H9 (cell line): Measurements from ENCODE around the gene MUC5AC. TPM values are rescaled to one million over a fixed set of nuclear protein-coding genes. Genes with fewer than 3 reads are reported as not detected.

Experiments used
- DNase-seq: peaks from one replicate; pipeline ENCODE4 v3.0.0-alpha.2; 2017
- H2AFZ ChIP-seq: one replicate; pipeline ENCODE4 v1.6.1; 2013; ENCODE audit warnings: mild to moderate bottlenecking, low read length, control low read depth, moderate library complexity
- H2AK5ac ChIP-seq: 2 replicates; pipeline ENCODE4 v1.6.1; 2013; ENCODE audit warnings: low read length, control low read depth, mixed read lengths; ENCODE audit not compliant: insufficient read length
- H2BK120ac ChIP-seq: one replicate; pipeline ENCODE4 v1.6.1; 2013; ENCODE audit warnings: low read depth, mild to moderate bottlenecking, low read length, control low read depth, inconsistent platforms; ENCODE audit not compliant: poor library complexity, severe bottlenecking
- H2BK12ac ChIP-seq: 2 replicates; pipeline ENCODE4 v1.6.1; 2013; ENCODE audit warnings: low read length, control low read depth, mixed read lengths, low read depth; ENCODE audit not compliant: insufficient read length
- H2BK15ac ChIP-seq: 2 replicates; pipeline ENCODE4 v1.6.1; 2013; ENCODE audit warnings: low read depth, low read length, control low read depth
- H2BK20ac ChIP-seq: one replicate; pipeline ENCODE4 v1.6.1; 2013; ENCODE audit warnings: low read depth, mild to moderate bottlenecking, low read length, control low read depth, inconsistent platforms; ENCODE audit not compliant: poor library complexity, severe bottlenecking
- H2BK5ac ChIP-seq: 2 replicates; pipeline ENCODE4 v1.6.1; 2013; ENCODE audit warnings: low read length, control low read depth, mixed read lengths; ENCODE audit not compliant: insufficient read length
- H3K14ac ChIP-seq: 2 replicates; pipeline ENCODE4 v1.6.1; 2013; ENCODE audit warnings: low read length, control low read depth; ENCODE audit not compliant: insufficient read depth
- H3K18ac ChIP-seq: 2 replicates; pipeline ENCODE4 v1.6.1; 2013; ENCODE audit warnings: low read depth, mild to moderate bottlenecking, mixed read lengths, low read length, control low read depth; ENCODE audit not compliant: insufficient read length
- H3K23ac ChIP-seq: 2 replicates; pipeline ENCODE4 v1.6.1; 2013; ENCODE audit warnings: low read length, control low read depth, mixed read lengths, low read depth; ENCODE audit not compliant: insufficient read length
- H3K23me2 ChIP-seq: 2 replicates; pipeline ENCODE4 v1.6.1; 2013; ENCODE audit warnings: low read depth, mild to moderate bottlenecking, mixed read lengths, low read length, control low read depth; ENCODE audit not compliant: insufficient read length, poor library complexity, severe bottlenecking
- H3K27ac ChIP-seq: 2 replicates; pipeline ENCODE4 v1.5.1; 2013; ENCODE audit warnings: low read length, control low read depth, mixed read lengths, low read depth; ENCODE audit not compliant: insufficient read length
- H3K27me3 ChIP-seq: 2 replicates; pipeline ENCODE4 v1.6.1; 2013; ENCODE audit warnings: low read length, control low read depth, inconsistent platforms; ENCODE audit not compliant: insufficient read depth
- H3K4ac ChIP-seq: 2 replicates; pipeline ENCODE4 v1.6.1; 2013; ENCODE audit warnings: low read depth, mild to moderate bottlenecking, control low read depth, inconsistent platforms, low read length, moderate library complexity
- H3K4me1 ChIP-seq: 2 replicates; pipeline ENCODE4 v1.6.1; 2013; ENCODE audit warnings: low read length, control low read depth, inconsistent platforms; ENCODE audit not compliant: insufficient read depth
- H3K4me2 ChIP-seq: 2 replicates; pipeline ENCODE4 v1.6.1; 2013; ENCODE audit warnings: low read length, control low read depth, mixed read lengths; ENCODE audit not compliant: insufficient read length, insufficient read depth
- H3K56ac ChIP-seq: 2 replicates; pipeline ENCODE4 v1.6.1; 2013; ENCODE audit warnings: low read depth, mild to moderate bottlenecking, mixed read lengths, low read length, control low read depth; ENCODE audit not compliant: insufficient read length
- H3K79me1 ChIP-seq: 2 replicates; pipeline ENCODE4 v1.6.1; 2013; ENCODE audit warnings: low read depth, mild to moderate bottlenecking, moderate library complexity, low read length, control low read depth, inconsistent platforms; ENCODE audit not compliant: insufficient read depth, poor library complexity, severe bottlenecking
- H3K79me2 ChIP-seq: 2 replicates; pipeline ENCODE4 v1.6.1; 2013; ENCODE audit warnings: low read length, control low read depth, inconsistent platforms; ENCODE audit not compliant: insufficient read depth
- H3K9ac ChIP-seq: 2 replicates; pipeline ENCODE4 v1.6.1; 2013; ENCODE audit warnings: low read length, control low read depth, mixed read lengths; ENCODE audit not compliant: insufficient read length; ENCODE audit errors: extremely low read depth
- H3K9me3 ChIP-seq: one replicate; pipeline ENCODE4 v1.6.1; 2013; ENCODE audit warnings: low read depth, low read length, inconsistent platforms; ENCODE audit not compliant: control insufficient read depth
- H3T11ph ChIP-seq: one replicate; pipeline ENCODE4 v1.6.1; 2013; ENCODE audit warnings: mild to moderate bottlenecking, low read length, control low read depth, inconsistent platforms
- H4K20me1 ChIP-seq: one replicate; pipeline ENCODE4 v1.6.1; 2013; ENCODE audit not compliant: control insufficient read depth, insufficient read length, insufficient read depth
- H4K5ac ChIP-seq: 2 replicates; pipeline ENCODE4 v1.6.1; 2013; ENCODE audit warnings: low read depth, mild to moderate bottlenecking, mixed read lengths, low read length, control low read depth; ENCODE audit not compliant: insufficient read length
- H4K8ac ChIP-seq: replicated peaks from 2 replicates; pipeline ENCODE4 v1.6.1; 2013; ENCODE audit warnings: low read length, control low read depth, mixed read lengths, low read depth; ENCODE audit not compliant: insufficient read length
- H4K91ac ChIP-seq: 2 replicates; pipeline ENCODE4 v1.6.1; 2013; ENCODE audit warnings: low read depth, mild to moderate bottlenecking, moderate library complexity, mixed read lengths, low read length, control low read depth; ENCODE audit not compliant: insufficient read length
- H3K27ac Mint-ChIP-seq, 3 experiments: 2 replicates in 2 of 3; 3 replicates in 1 of 3; pipeline ENCODE4 v1.8.0; 2020 to 2021; ENCODE audit warnings: mixed read lengths in 3 of 3, mild to moderate bottlenecking in 1 of 3, moderate library complexity in 1 of 3
- H3K27me3 Mint-ChIP-seq: 2 replicates; pipeline ENCODE4 v1.8.0; 2021; ENCODE audit warnings: low read depth, mild to moderate bottlenecking, moderate library complexity, mixed read lengths
- H3K36me3 Mint-ChIP-seq, 3 experiments: 2 replicates in 2 of 3; 3 replicates in 1 of 3; pipeline ENCODE4 v1.8.0; 2020 to 2021; ENCODE audit warnings: low read depth in 3 of 3, mixed read lengths in 3 of 3; ENCODE audit not compliant: insufficient read depth in 1 of 3
- H3K4me1 Mint-ChIP-seq, 2 experiments: 2 replicates each; pipeline ENCODE4 v1.8.0; 2020; ENCODE audit warnings: mixed read lengths in 2 of 2
- H3K4me3 Mint-ChIP-seq, 2 experiments: 2 replicates in 1 of 2; 3 replicates in 1 of 2; pipeline ENCODE4 v1.8.0; 2020 to 2021; ENCODE audit warnings: mild to moderate bottlenecking in 2 of 2, mixed read lengths in 2 of 2, moderate library complexity in 1 of 2
- H3K9me3 Mint-ChIP-seq, 2 experiments: 2 replicates in 1 of 2; 3 replicates in 1 of 2; pipeline ENCODE4 v1.8.0; 2020; ENCODE audit warnings: mild to moderate bottlenecking in 2 of 2, mixed read lengths in 2 of 2, moderate library complexity in 1 of 2
- WGBS: extraction: QIAGEN DNeasy Blood & Tissue Kit; methylation state at CpG from one replicate; pipeline ENCODE4 v1.1.7; 2013; ENCODE audit warnings: missing lambda C conversion rate, low lambda C conversion rate, mixed read lengths; ENCODE audit not compliant: insufficient read length; ENCODE audit errors: extremely low coverage; 5-methylcytosine and 5-hydroxymethylcytosine counted together
- total RNA-seq: library from RNA; stranded (reverse); gene quantifications from 2 replicates; pipeline ENCODE4 v1.2.1, GENCODE V29; 2021
- TF ChIP-seq, protein P1 (sequence below): fragments of 200-600 bp; sonication (generic); conservative IDR thresholded peaks from 3 replicates; pipeline ENCODE4 v1.8.0; 2021; ENCODE audit warnings: antibody characterized with exemption, mild to moderate bottlenecking

Gene MUC5AC
- total RNA-seq, 1 experiment from 2014 or later: not detected

DNA sequence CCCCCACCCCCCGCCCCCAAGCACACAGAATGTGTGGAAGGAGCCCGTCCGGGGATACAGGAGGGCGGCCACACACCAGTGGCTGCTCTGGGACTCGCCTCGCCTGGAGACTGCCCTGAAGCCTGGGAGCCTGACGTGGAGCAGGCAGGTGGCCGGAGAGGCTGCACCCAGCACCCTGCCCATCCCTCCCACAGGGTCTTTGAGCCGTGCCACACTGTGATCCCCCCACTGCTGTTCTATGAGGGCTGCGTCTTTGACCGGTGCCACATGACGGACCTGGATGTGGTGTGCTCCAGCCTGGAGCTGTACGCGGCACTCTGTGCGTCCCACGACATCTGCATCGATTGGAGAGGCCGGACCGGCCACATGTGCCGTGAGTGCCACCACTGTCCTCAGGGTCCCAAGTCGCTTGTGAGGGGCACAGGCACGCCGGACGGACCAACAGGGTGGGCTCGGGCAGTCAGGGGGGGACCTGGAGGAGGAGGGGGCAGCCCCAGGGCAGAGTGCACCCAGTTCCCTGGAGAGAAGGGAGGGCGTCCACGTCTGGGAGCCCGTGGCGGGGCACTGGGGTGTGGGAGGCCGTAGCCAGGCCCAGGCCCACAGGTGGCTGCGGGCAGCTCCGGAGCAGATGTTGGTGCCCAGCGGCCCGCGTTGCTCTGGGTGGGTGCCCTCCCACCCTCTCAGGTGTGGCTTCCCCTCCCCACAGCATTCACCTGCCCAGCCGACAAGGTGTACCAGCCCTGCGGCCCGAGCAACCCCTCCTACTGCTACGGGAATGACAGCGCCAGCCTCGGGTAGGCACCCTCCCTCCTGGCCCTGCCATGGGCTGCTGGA is 38.1 kb downstream of the MUC5AC start:
- no peak overlapping the region for H3K14ac ChIP-seq
- H3K23ac ChIP-seq: no peak overlapping the region
- H4K20me1 ChIP-seq: no peaks in the 10 kb centered on the region
- H2BK12ac ChIP-seq: no peak overlapping the region
- H3K27ac ChIP-seq: no peak overlapping the region
- Mint-ChIP-seq H3K36me3 (no peaks in the 10 kb centered on the region; a peak in 1 of 7 replicates), H3K27me3 (peaks cover 4% of the 10 kb centered on the region), H3K4me3 (no peak overlapping the region), H3K9me3 (peaks cover 5 to 8% of the 10 kb centered on the region in 2 experiments), H3K4me1 (no peaks in the 10 kb centered on the region), H3K27ac (no peak overlapping the region)
- peak; percentile 21 for DNase-seq
- H3K23me2 ChIP-seq: peaks cover 4% of the 10 kb centered on the region
- no peak overlapping the region for H3K4ac ChIP-seq
- no peak overlapping the region for H3K56ac ChIP-seq
- no peak overlapping the region for H2BK20ac ChIP-seq
- H3K79me1 ChIP-seq: no peaks in the 10 kb centered on the region
- no peak overlapping the region for H4K91ac ChIP-seq
- no peak overlapping the region for H3K18ac ChIP-seq
- TF ChIP-seq, protein P1, sequence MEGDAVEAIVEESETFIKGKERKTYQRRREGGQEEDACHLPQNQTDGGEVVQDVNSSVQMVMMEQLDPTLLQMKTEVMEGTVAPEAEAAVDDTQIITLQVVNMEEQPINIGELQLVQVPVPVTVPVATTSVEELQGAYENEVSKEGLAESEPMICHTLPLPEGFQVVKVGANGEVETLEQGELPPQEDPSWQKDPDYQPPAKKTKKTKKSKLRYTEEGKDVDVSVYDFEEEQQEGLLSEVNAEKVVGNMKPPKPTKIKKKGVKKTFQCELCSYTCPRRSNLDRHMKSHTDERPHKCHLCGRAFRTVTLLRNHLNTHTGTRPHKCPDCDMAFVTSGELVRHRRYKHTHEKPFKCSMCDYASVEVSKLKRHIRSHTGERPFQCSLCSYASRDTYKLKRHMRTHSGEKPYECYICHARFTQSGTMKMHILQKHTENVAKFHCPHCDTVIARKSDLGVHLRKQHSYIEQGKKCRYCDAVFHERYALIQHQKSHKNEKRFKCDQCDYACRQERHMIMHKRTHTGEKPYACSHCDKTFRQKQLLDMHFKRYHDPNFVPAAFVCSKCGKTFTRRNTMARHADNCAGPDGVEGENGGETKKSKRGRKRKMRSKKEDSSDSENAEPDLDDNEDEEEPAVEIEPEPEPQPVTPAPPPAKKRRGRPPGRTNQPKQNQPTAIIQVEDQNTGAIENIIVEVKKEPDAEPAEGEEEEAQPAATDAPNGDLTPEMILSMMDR: no peak
- no peak overlapping the region for H4K5ac ChIP-seq
- no peak overlapping the region for H3T11ph ChIP-seq
- H2AFZ ChIP-seq: no peak overlapping the region
- no peak overlapping the region for H2BK120ac ChIP-seq
- no peak overlapping the region for H3K9ac ChIP-seq
- no CpG with 5 or more reads among the region's 41 CpGs for WGBS
- H3K4me1 ChIP-seq: no peaks in the 10 kb centered on the region
- no peak overlapping the region for H3K4me2 ChIP-seq
- H3K79me2 ChIP-seq: no peaks in the 10 kb centered on the region
- H4K8ac ChIP-seq: no peak overlapping the region
- H2AK5ac ChIP-seq: no peak overlapping the region
- no peak overlapping the region for H2BK15ac ChIP-seq
- no peaks in the 10 kb centered on the region for H3K27me3 ChIP-seq
- no peaks in the 10 kb centered on the region for H3K9me3 ChIP-seq
- no peak overlapping the region for H2BK5ac ChIP-seq
